GM08714 (cell line): ENCODE measurements around the gene YES1.

ENCODE experiments used
- H3K4me3 ChIP-seq: fragments of 200-500 bp; sonication (Bioruptor generic); 2 replicates; pipeline ENCODE4 v1.5.1; 2014; ENCODE audit warnings: mild to moderate bottlenecking, low read length, inconsistent platforms
- ZNF274 ChIP-seq: IDR thresholded peaks from 2 replicates; pipeline ENCODE4 v1.6.1; 2012; ENCODE audit warnings: mild to moderate bottlenecking, low read depth, low read length

Gene YES1

DNA sequence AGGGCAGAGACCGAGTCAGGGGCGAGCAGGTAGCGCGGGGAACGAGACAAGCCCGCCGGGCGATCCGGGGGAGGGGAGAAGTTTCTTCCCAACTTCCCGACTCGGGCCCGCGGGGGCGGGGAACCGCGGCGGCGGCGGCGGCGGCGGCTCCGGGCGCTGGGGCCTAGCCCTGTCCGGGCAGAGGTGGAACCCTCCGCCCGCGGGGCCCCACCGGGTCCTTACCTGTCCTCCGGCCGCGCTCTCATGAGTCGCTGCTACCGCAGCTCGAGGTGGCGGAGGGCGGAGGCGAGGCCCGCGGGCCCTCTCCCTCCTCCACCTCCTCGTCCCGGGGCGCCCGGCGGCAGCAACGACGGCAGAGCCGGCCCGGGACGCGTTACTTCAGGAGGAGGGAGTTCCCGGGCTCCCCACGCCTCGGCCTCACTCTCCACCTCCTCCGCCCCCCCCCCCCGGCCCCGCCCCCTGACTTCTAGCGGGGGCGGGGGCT is at the start of gene YES1:
YES1 (minus strand) TSS at position 351 of the 484 bp plus-strand sequence. CDS start 55,415 bp downstream, outside the sequence.
- no peak for TF ChIP-seq ZNF274
- H3K4me3 ChIP-seq: peak within 1 kb of the TSS; percentile 80

DNA sequence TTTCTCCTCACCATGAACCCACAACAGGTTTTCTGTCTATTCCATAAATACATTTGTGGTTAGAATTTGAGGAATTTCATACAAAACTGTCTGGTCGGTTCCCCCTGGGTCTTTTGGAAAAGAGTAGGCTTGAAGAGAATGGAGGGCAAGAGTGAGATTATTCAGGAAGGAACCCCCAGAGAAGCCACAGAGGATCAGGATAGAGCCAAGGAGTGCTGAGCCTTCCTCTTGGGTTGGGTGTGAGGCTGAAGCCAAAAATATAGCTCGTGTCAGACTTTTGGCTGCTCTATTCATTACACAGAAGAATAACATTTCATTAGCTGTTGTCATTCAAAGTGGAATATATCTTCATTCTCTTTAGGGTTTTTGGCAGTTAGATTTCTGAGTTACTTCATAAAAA is 45.9 kb upstream of the YES1 start:
- H3K4me3 ChIP-seq: no peak overlapping the region
- no peak for TF ChIP-seq ZNF274

DNA sequence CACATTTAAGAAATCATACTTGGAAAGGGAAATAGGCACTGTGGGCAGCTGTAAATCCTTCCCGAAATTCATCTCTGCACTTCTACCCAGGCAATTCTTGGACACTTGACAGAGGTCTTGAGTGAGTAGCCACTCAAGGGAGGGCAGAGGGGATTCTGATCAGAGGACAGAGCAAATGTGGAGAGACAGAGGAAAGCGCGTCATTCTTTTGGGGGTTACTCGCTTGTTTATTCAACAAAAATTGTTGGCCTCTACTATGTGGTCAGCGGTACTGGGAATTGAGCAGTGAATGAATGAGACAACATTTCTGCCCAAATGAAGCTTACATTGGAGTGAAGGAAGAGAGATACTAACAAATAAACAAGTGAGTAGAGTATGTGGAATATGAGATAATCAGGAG is 41.4 kb upstream of the YES1 start:
- no peak overlapping the region for H3K4me3 ChIP-seq
- TF ChIP-seq ZNF274: no peak

DNA sequence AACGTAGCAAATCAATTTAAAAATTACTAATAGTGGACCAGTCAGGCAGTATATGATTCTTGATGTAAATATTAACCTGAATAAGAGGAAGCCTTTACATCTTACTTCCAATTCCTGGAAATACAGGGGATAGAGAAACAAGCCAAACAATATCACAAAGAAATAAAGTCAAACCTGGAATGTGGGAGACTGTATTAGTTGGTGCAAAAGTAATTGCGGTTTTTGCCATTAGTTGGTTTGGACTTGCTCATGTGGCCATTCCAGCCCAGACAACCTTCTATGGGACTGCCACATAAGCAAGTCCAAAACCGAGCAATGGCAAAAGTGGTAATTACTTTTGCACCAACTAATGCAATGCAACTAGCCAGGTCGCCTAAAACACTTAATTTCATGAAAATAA is 38.9 kb upstream of the YES1 start:
- TF ChIP-seq ZNF274: no peak
- H3K4me3 ChIP-seq: no peak overlapping the region

DNA sequence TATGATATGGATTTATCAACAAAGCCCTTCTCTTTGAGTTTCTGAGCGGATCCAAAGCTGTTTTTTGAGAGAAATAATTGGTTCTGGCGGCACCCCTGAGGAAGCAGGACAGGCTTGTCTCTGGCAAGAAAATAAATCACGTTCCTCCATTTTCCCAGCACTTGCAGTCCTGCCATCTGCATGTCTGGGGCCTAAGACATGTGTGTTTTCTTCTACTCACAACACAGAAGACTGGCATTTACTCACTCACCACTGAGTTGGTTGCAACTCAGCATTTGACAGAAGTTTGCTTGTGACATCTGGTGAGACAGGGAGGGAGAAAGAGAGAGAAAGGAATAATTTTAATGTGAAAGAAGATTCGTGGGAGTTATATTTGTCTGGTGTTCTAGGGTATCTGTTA is 37.0 kb upstream of the YES1 start:
- no peak for TF ChIP-seq ZNF274
- no peak overlapping the region for H3K4me3 ChIP-seq

DNA sequence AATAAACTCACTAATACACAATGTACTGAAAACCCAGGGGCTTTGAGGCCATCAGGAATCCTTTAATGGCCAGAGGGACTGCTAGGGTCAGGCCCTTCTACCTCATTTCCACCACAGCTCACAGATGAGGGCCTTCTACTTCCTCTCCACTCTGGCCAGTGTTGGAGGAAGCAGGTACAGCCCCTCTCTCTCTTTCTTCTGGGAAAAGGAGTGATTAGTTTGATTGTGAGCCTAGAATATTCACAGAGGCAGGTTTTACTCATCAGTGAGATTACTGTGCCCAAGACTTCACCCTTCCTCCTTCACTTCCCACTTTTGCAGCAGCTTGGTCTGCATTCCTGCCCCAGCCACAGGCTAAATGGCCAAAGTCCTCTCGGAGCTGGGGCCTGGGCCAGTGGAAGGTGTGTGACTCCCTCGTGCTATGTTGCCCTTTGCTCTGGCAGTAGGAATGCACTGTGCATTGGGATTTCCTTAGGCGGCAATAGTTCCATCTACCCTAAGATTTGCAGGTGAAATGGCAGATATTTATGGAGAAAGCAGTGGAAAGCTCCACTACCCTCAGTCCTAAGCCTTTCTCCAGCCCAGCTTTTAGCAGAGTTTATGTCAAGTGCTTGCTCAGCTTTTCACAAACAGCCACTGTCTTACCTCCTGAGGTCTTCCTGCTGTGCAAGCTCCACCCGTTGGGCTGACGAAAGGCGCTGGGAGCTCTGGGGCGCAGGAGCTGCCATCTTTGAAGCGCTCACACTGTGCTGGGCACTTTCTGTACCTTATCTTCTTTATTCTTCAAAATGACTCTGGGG is 36.2 kb upstream of the YES1 start:
- no peak for TF ChIP-seq ZNF274
- no peak overlapping the region for H3K4me3 ChIP-seq

DNA sequence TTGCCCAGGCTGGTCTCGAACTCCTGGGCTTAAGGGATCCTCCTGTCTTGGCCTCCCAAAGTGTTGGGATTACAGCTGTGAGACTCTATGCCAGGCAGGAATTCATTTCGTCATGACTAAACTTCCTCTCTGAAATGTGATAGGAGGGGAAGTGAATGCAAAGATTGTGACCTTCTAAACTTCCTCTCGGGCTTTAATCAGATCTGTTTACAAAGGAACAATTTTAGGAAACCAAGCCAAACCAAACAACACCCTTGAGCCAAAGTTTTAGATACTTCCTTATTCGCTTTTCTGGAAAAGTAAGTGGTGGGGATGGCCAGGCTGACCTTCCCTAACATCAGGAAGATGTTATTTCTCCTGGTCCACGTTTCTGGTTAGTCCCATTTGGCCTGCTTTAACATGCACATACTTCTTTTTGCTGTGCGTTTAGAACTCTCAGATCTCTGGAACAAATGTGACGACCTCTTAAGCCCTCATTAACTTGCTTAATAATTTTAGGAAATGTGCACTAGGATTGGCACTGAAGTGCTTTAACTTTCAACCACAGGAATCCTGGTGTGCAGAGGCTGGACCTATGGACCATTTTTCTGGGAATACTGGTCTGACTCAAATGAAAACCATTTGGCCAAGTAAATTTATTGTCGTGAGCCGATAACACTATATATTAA is 33.2 kb upstream of the YES1 start:
- TF ChIP-seq ZNF274: no peak
- no peak overlapping the region for H3K4me3 ChIP-seq

DNA sequence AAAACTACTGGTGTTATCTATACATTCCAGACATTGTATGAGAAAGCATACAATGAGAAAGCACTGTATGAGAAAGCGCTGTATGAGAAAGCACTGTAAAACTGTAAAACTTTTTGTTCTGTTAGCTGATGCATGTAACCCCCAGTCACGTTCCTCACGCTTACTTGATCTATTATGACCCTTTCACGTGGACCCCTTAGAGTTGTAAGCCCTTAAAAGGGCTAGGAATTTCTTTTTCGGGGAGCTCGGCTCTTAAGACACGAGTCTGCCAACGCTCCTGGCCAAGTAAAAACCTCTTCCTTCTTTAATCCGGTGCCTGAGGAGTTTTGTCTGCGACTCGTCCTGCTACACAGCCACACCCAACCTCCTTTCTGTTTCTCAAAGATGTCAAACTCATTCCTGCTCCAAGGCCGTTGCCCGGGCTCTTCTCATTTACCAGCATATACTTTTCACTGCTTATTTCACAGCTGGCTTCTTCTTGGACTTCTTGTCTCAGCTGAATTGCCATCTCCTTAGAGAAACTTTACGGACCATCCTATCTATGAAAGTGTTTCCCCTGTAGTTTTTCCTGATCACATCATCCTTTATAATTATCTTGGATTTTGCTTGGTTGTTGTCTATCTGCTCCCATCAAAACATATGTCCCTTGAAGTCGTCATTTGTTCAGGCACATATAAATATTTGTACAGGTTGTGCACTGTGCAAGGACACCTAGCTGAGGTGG is 29.8 kb upstream of the YES1 start:
- no peak for TF ChIP-seq ZNF274

DNA sequence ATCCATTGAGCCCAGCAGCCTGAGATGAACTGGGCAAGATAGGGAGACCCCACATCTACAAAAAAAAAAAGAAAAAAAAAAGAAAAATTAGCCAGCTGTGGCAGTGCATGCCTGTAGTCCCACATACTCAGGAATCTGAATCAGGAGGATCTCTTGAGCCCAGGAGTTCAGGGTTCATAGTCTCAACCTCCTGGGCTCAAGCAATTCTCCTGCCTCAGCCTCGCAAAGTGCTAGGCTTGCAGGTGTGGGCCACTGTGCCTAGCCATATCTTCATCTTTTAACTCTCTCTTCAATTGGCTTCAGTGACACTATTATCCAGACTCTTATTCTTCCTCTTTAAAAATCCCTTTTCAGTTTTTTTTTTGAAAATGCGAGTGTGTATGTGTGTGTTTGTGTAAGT is 28.5 kb upstream of the YES1 start:
- no peak overlapping the region for H3K4me3 ChIP-seq
- TF ChIP-seq ZNF274: no peak

More for the DNA sequence above, 29.8 kb upstream of the YES1 start:
- H3K4me3 ChIP-seq: no peak overlapping the region

DNA sequence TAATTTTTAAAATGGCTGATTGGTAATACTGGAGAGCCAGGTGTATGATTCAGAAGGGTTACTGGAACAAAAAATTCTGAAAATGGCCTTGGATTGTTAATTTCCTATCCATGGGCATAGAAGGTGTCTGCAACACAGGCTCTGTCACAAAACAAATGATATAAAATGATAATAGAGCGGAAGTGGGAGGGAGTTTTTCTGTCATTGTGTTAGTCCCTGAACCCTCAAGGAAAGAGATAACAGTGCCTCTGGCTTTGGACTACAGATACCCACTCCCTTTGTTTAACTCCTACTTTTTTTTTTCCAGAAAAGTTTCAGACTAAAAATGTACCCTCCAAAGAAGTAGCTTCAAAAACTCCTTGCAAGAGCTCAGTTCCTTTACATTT is 28.0 kb upstream of the YES1 start:
- TF ChIP-seq ZNF274: no peak
- H3K4me3 ChIP-seq: no peak overlapping the region

DNA sequence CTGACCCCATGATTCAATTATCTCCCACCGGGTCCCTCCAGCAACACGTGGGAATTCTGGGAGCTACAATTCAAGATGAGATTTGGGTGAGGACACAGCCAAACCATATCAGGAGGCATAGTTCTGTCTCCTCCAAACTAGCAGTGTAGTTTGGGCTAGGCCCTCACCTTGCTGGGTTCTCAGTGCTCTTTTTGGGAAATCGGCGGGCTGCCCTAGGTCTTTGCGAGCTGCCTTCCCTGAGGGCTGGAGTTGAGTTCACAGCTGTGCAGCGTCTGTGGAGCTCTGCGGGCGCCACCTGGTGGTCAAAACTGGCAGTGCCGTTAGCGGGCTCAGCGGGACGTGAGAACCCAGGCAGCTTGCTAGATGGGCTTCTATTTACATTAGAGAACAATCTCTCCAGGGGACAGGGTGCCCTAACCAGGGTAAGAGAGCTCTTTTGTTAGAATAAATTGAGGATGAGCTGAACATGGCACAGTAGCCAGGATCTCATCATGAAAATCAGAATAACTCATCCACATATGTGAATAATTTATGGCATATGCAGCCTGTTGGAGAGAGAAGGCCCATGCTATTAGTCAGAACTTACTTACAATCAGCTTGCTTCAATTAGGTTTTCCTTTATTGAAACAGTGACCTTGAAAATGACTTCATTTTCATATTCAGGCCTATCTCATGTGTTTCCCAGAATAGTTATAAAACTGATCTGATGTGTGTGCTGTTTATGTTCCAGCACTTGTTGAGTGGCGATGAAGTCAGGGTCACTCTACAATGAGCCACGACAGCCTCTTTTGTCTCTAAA is 27.4 kb upstream of the YES1 start:
- H3K4me3 ChIP-seq: no peak overlapping the region
- no peak for TF ChIP-seq ZNF274

DNA sequence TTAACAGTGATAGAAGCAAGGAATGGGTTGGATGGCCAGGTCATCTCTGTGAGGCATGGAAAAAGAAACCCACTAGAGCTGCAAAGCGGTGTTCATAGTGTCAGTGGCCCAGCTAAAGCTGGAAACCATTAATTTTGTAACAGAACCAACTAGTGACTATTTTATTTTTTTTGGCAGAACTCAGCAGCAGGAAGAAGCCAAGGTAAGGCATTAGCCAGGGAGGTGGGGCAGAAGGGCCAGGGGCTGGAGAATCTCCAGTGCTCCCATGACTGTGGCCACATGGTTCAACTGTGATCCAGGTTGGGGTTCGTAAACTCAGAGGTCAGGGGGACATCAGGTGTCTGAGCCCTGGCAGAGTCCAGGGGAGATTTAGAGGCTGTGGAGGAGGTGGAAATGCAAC is 25.9 kb upstream of the YES1 start:
- TF ChIP-seq ZNF274: no peak
- H3K4me3 ChIP-seq: no peak overlapping the region

DNA sequence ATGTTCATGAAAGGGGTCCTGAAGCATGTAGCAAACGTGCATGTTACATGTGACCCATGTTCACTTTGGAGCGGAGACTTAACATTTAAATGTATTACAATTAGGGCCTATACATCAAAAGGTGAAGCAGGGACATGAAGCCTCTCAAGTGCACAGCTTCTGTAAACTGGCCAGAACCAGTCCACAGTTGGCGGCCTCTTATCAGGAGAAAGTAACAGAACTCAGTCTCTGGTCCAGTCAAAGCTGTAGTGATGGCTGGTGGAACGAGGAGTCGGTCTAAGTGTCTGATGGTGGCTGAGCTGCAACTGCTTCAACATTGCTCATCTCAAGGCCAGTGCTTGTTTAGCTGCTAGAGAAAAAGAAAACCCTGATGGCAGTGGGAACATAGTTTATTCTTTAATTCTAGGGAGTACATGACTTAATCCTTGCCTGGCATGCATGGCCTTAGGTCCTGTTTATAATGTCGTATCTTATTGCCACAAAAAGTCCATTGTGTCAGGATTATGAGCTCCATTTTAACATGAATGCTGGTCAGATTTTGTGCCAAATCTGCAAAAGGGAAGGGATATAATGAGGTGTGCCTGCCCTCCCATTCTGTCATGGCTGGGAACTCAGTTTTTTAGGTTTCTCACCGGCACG is 22.2 kb upstream of the YES1 start:
- no peak overlapping the region for H3K4me3 ChIP-seq
- TF ChIP-seq ZNF274: no peak
